GM12878 (cell line): Measurements from ENCODE around the gene SETBP1. TPM values are rescaled to one million over a fixed set of nuclear protein-coding genes. Genes with fewer than 3 reads are reported as not detected.

ENCODE experiments used
- ATAC-seq: fragments of 200-7000 bp; cut with Tn5 transposase; 3 replicates; pipeline ENCODE4 v1.9.1; 2020; ENCODE audit warnings: mild to moderate bottlenecking, moderate library complexity
- BruUV-seq: library from RNA; stranded (reverse); fragments of 400-500 nt; replicated peaks from 2 replicates; lab custom pipeline; 2021; lab: Mats Ljungman, UMichigan
- CTCF ChIA-PET: fragments of 300-600 bp; sonication (Branson Sonifier 250); formaldehyde crosslinking; extraction: SDS; loops from one replicate; lab custom pipeline; 2021; ENCODE audit warnings: inconsistent platforms; lab: Yijun Ruan, JAX
- POLR2A ChIA-PET: fragments of 350-600 bp; formaldehyde crosslinking; extraction: SDS; loops from one replicate; lab custom pipeline; 2021; ENCODE audit warnings: inconsistent platforms; lab: Charles Lee
- RAD21 ChIA-PET: fragments of 300-600 bp; sonication (Branson Sonifier 250); formaldehyde crosslinking; loops from one replicate; lab custom pipeline; 2023; ENCODE audit warnings: antibody characterized with exemption; ENCODE audit not compliant: unreplicated experiment; lab: Charles Lee
- SMC1A ChIA-PET: fragments of 300-600 bp; sonication (Branson Sonifier 250); formaldehyde crosslinking; loops from one replicate; lab custom pipeline; 2023; ENCODE audit not compliant: unreplicated experiment, uncharacterized antibody; lab: Charles Lee
- DNase-seq: peaks from one replicate; pipeline ENCODE4 v3.0.0-alpha.2; 2011; ENCODE audit warnings: low read depth, low spot score
- FAIRE-seq: peaks from 3 replicates; lab custom pipeline; 2011; peaks lifted over from hg19 to GRCh38; lab: Jason Lieb, UNC
- H2AFZ ChIP-seq: 2 replicates; pipeline ENCODE4 v1.6.0; 2011; ENCODE audit warnings: low read depth, low read length, control low read depth; ENCODE audit not compliant: control insufficient read depth
- H3K27ac ChIP-seq: 2 replicates; pipeline ENCODE4 v1.5.1; 2011; ENCODE audit warnings: control low read depth; ENCODE audit not compliant: control insufficient read depth, insufficient read depth
- H3K27me3 ChIP-seq, 2 experiments: replicated peaks in 1 of 2; 2 replicates each; pipeline versions ENCODE4 v1.6.0 to v1.6.1; 2011; ENCODE audit warnings: low read length in 1 of 2; ENCODE audit not compliant: control insufficient read depth in 2 of 2, insufficient read depth in 2 of 2
- H3K36me3 ChIP-seq, 2 experiments: 2 replicates each; pipeline ENCODE4 v1.5.1; 2011; ENCODE audit warnings: low read length in 1 of 2; ENCODE audit not compliant: control insufficient read depth in 2 of 2, insufficient read depth in 2 of 2
- H3K4me1 ChIP-seq: 2 replicates; pipeline ENCODE4 v1.6.1; 2011; ENCODE audit warnings: mild to moderate bottlenecking, low read length, moderate library complexity, mixed read lengths; ENCODE audit not compliant: control insufficient read depth, insufficient read depth
- H3K4me2 ChIP-seq: 2 replicates; pipeline ENCODE4 v1.6.0; 2011; ENCODE audit warnings: control low read depth; ENCODE audit not compliant: control insufficient read depth, insufficient read depth
- H3K4me3 ChIP-seq: fragments of 200-600 bp; sonication (generic); 2 replicates; pipeline ENCODE4 v1.5.1; 2016
- H3K79me2 ChIP-seq: 2 replicates; pipeline ENCODE4 v1.6.0; 2011; ENCODE audit warnings: low read length; ENCODE audit not compliant: control insufficient read depth, insufficient read depth
- H3K9ac ChIP-seq: 2 replicates; pipeline ENCODE4 v1.8.0; 2011; ENCODE audit warnings: low read length, control low read depth, mixed read lengths; ENCODE audit not compliant: control insufficient read depth, insufficient read depth
- H3K9me3 ChIP-seq: replicated peaks from 3 replicates; pipeline ENCODE4 v1.5.1; 2011; ENCODE audit warnings: mild to moderate bottlenecking, low read length; ENCODE audit not compliant: control insufficient read depth, insufficient read depth
- H4K20me1 ChIP-seq: 2 replicates; pipeline ENCODE4 v1.6.0; 2011; ENCODE audit not compliant: control insufficient read depth, insufficient read depth
- GABPA ChIP-seq: IDR thresholded peaks from 2 replicates; pipeline ENCODE4 v1.6.1; 2014; ENCODE audit warnings: antibody characterized with exemption, low read depth, mild to moderate bottlenecking, inconsistent platforms
- NR2F1 ChIP-seq: fragments of 450-650 bp; conservative IDR thresholded peaks from 2 replicates; pipeline ENCODE4 v1.6.1; 2017; ENCODE audit warnings: mild to moderate bottlenecking
- POLR2AphosphoS2 ChIP-seq: IDR thresholded peaks from 2 replicates; pipeline ENCODE4 v1.6.1; 2011; ENCODE audit warnings: low read depth, mild to moderate bottlenecking, low read length, improper control_type of control experiment, moderate library complexity
- SRF ChIP-seq, 2 experiments: IDR thresholded peaks; 2 replicates each; pipeline ENCODE4 v1.6.1; 2011; ENCODE audit warnings: low read depth in 2 of 2, low read length in 2 of 2, mild to moderate bottlenecking in 1 of 2, moderate library complexity in 1 of 2
- SUZ12 ChIP-seq: fragments of 200-600 bp; sonication (generic); IDR thresholded peaks from one replicate; pipeline ENCODE4 v1.6.1; 2018; ENCODE audit warnings: antibody characterized with exemption, mild to moderate bottlenecking; ENCODE audit not compliant: unreplicated experiment
- ZNF217 ChIP-seq: fragments of 450-650 bp; IDR thresholded peaks from 2 replicates; pipeline ENCODE4 v1.6.1; 2017; ENCODE audit warnings: antibody characterized with exemption, mild to moderate bottlenecking
- WGBS: methylation state at CpG from one replicate; pipeline ENCODE4 v1.1.6; 2016; ENCODE audit warnings: low lambda C conversion rate; ENCODE audit not compliant: insufficient replicate concordance, insufficient coverage; ENCODE audit errors: missing lambda C conversion rate; 5-methylcytosine and 5-hydroxymethylcytosine counted together
- in situ Hi-C: fragments of 300-500 bp; cut with MboI; formaldehyde crosslinking; loops from 9 replicates; pipeline ENCODE4 v1.14.3; 2018; ENCODE audit warnings: mixed read lengths
- intact Hi-C: fragments of 100-400 bp; cut with micrococcal nuclease; formaldehyde crosslinking; loops from one replicate; pipeline ENCODE4 v1.14.2; 2022; ENCODE audit not compliant: unreplicated experiment
- polyA plus RNA-seq, 11 experiments: library from polyadenylated mRNA; depleted of rRNA in 4 of 11; unstranded in 6 of 11; stranded (reverse) in 5 of 11; fragments of >200 nt; fragmentation: Nextera tagmentation in 4 of 11; fragmentation: Illumina TruSeq in 1 of 11; extraction: Ambion mirVana in 4 of 11; extraction: Trizol in 1 of 11; gene quantifications; 1 replicate in 1 of 11; 2 replicates in 10 of 11; pipeline versions ENCODE4 v1.2.1 to v1.2.3, GENCODE V29; 2011 to 2016; ENCODE audit warnings: inconsistent platforms in 2 of 11, missing spikeins in 2 of 11, low read depth in 1 of 11
- total RNA-seq, 4 experiments: library from RNA; depleted of rRNA in 3 of 4; stranded (reverse); fragments of >200 nt in 3 of 4; fragmentation: Illumina TruSeq in 1 of 4; extraction: Trizol in 1 of 4; gene quantifications; 2 replicates each; pipeline versions ENCODE4 v1.2.1 to v1.2.3, GENCODE V29; 2013 to 2021
- TF ChIP-seq, protein P1 (sequence below): fragments of 450-650 bp; IDR thresholded peaks from 2 replicates; pipeline ENCODE4 v1.6.1; 2017; ENCODE audit warnings: mild to moderate bottlenecking, moderate library complexity
- TF ChIP-seq, protein P2 (sequence below): IDR thresholded peaks from 2 replicates; pipeline ENCODE4 v1.6.1; 2012; ENCODE audit warnings: low read length, inconsistent platforms
- TF ChIP-seq, protein P3 (sequence below): fragments of 150-350 bp; IDR thresholded peaks from 2 replicates; pipeline ENCODE4 v1.6.1; 2016; ENCODE audit warnings: low read depth, low read length

Gene SETBP1
- total and polyA plus RNA-seq, 10 of the 15 experiments (the other 5 are each of a cell fraction or from before 2014, with no cell fraction given), result 0.99 to 29.7 (median 8.3) TPM

DNA sequence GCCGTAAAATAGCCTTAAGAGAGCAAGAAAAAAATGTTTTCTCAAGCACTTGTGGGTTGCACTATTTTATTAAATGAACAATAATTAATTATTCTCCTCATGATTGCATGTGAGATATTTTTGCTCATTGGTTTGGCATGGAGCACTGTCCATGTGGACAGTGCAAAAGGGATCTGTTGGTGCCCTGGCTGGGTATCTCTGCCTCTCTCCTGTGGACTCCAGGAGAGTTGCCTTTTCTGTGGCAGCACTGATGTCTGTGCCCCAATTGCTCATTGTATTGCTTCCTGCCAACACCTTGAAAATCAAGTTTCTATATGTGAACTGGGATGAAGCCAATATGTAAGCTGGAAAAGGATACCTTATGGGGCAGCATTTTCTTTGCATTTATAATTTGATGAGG lies 131.7 kb downstream of the SETBP1 start (continued):
- TF ChIP-seq, protein P1, sequence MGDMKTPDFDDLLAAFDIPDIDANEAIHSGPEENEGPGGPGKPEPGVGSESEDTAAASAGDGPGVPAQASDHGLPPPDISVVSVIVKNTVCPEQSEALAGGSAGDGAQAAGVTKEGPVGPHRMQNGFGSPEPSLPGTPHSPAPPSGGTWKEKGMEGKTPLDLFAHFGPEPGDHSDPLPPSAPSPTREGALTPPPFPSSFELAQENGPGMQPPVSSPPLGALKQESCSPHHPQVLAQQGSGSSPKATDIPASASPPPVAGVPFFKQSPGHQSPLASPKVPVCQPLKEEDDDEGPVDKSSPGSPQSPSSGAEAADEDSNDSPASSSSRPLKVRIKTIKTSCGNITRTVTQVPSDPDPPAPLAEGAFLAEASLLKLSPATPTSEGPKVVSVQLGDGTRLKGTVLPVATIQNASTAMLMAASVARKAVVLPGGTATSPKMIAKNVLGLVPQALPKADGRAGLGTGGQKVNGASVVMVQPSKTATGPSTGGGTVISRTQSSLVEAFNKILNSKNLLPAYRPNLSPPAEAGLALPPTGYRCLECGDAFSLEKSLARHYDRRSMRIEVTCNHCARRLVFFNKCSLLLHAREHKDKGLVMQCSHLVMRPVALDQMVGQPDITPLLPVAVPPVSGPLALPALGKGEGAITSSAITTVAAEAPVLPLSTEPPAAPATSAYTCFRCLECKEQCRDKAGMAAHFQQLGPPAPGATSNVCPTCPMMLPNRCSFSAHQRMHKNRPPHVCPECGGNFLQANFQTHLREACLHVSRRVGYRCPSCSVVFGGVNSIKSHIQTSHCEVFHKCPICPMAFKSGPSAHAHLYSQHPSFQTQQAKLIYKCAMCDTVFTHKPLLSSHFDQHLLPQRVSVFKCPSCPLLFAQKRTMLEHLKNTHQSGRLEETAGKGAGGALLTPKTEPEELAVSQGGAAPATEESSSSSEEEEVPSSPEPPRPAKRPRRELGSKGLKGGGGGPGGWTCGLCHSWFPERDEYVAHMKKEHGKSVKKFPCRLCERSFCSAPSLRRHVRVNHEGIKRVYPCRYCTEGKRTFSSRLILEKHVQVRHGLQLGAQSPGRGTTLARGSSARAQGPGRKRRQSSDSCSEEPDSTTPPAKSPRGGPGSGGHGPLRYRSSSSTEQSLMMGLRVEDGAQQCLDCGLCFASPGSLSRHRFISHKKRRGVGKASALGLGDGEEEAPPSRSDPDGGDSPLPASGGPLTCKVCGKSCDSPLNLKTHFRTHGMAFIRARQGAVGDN, result no peak
- no peak for TF ChIP-seq GABPA
- no peak for TF ChIP-seq SRF (IDR thresholded peaks at IDR 0.05; ENCODE audit: low read depth in 2 of 2, low read length in 2 of 2)
- TF ChIP-seq ZNF217, result no peak
- no peak for TF ChIP-seq POLR2AphosphoS2

DNA sequence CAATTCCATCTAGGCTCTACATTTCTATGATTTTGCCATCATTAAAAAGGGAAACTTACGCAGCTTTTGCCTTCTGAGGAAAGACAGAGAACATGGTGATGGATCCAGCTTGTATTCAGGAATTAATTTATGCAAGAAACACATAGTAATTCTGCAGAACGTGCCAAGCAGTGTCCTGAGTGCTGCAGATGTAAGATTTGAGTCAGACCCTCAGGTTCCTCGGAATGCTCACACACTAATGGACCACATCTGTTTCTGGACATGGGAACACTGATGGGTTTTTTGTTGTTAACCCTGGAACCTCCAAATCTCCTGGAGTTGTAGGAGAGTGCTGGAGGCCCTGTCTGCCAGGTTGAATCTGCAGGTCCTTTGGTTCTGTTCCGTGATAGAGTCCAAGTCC lies 132.9 kb downstream of the SETBP1 start:
- BruUV-seq, result no TSS peak
- in situ Hi-C loops (no loop called here), intact Hi-C loops (no loop called here)
- Histone ChIP-seq H3K9me3 (no peaks in the 10 kb centered on the region), H3K4me3 (no peak overlapping the region), H3K4me2 (no peak overlapping the region), H3K27ac (no peak overlapping the region), H3K27me3 (no peaks in the 10 kb centered on the region), H2AFZ (no peak overlapping the region), H3K79me2 (no peaks in the 10 kb centered on the region), H3K9ac (no peak overlapping the region), H4K20me1 (no peaks in the 10 kb centered on the region), H3K36me3 (no peaks in the 10 kb centered on the region; a peak in 1 of 4 replicates), H3K4me1 (peaks cover 7% of the 10 kb centered on the region)
- 40% methylated on average over 4 of the region's 4 CpGs for WGBS
- RAD21 ChIA-PET, result no interaction called here
- POLR2A ChIA-PET, result interaction anchor here (1.0 kb wide), 1 partner anchor 16 kb away, joined by 3 read pairs; no protein-coding TSS in a partner anchor
- SMC1A ChIA-PET, result interaction anchor here (0.6 to 3.0 kb wide), 2 partner anchors 12 to 430 kb away, joined by 3 to 24 read pairs; no protein-coding TSS in a partner anchor
- CTCF ChIA-PET, result interaction anchor here (1.2 kb wide), 1 partner anchor 21 kb away, joined by 4 read pairs; no protein-coding TSS in a partner anchor
- DNase-seq, result no peak
- ATAC-seq, result no peak
- FAIRE-seq, result no peak
- no peak for TF ChIP-seq SUZ12
- TF ChIP-seq, protein P2, sequence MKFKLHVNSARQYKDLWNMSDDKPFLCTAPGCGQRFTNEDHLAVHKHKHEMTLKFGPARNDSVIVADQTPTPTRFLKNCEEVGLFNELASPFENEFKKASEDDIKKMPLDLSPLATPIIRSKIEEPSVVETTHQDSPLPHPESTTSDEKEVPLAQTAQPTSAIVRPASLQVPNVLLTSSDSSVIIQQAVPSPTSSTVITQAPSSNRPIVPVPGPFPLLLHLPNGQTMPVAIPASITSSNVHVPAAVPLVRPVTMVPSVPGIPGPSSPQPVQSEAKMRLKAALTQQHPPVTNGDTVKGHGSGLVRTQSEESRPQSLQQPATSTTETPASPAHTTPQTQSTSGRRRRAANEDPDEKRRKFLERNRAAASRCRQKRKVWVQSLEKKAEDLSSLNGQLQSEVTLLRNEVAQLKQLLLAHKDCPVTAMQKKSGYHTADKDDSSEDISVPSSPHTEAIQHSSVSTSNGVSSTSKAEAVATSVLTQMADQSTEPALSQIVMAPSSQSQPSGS, result no peak
- no peak for TF ChIP-seq NR2F1
- TF ChIP-seq, protein P1, result no peak
- TF ChIP-seq, protein P3, sequence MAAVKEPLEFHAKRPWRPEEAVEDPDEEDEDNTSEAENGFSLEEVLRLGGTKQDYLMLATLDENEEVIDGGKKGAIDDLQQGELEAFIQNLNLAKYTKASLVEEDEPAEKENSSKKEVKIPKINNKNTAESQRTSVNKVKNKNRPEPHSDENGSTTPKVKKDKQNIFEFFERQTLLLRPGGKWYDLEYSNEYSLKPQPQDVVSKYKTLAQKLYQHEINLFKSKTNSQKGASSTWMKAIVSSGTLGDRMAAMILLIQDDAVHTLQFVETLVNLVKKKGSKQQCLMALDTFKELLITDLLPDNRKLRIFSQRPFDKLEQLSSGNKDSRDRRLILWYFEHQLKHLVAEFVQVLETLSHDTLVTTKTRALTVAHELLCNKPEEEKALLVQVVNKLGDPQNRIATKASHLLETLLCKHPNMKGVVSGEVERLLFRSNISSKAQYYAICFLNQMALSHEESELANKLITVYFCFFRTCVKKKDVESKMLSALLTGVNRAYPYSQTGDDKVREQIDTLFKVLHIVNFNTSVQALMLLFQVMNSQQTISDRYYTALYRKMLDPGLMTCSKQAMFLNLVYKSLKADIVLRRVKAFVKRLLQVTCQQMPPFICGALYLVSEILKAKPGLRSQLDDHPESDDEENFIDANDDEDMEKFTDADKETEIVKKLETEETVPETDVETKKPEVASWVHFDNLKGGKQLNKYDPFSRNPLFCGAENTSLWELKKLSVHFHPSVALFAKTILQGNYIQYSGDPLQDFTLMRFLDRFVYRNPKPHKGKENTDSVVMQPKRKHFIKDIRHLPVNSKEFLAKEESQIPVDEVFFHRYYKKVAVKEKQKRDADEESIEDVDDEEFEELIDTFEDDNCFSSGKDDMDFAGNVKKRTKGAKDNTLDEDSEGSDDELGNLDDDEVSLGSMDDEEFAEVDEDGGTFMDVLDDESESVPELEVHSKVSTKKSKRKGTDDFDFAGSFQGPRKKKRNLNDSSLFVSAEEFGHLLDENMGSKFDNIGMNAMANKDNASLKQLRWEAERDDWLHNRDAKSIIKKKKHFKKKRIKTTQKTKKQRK, result no peak
